Upper lobe of right lung (tissue), 1 donor: Measurements from ENCODE around the gene NOTCH1. TPM values are rescaled to one million over a fixed set of nuclear protein-coding genes. Genes with fewer than 3 reads are reported as not detected.
A peak's percentile ranks its signal among the peaks of the same experiment; 100 is the strongest.

Source experiments
- ATAC-seq: fragments of 200-7000 bp; cut with Tn5 transposase; one replicate; pipeline ENCODE4 v1.9.1; 2020; ENCODE audit warnings: mild to moderate bottlenecking, moderate library complexity
- DNase-seq: peaks from one replicate; pipeline ENCODE4 v3.0.0-alpha.2; 2020
- H3K27ac ChIP-seq: fragments of 200-600 bp; one replicate; pipeline ENCODE4 v1.8.0; 2022
- H3K27me3 ChIP-seq: fragments of 200-600 bp; one replicate; pipeline ENCODE4 v1.8.0; 2022; ENCODE audit warnings: mild to moderate bottlenecking
- H3K36me3 ChIP-seq: fragments of 200-600 bp; one replicate; pipeline ENCODE4 v1.8.0; 2022
- H3K4me1 ChIP-seq: fragments of 200-600 bp; one replicate; pipeline ENCODE4 v1.8.0; 2022
- H3K4me3 ChIP-seq: fragments of 200-600 bp; one replicate; pipeline ENCODE4 v1.8.0; 2022; ENCODE audit warnings: mild to moderate bottlenecking
- H3K9me3 ChIP-seq: fragments of 200-600 bp; one replicate; pipeline ENCODE4 v1.8.0; 2022
- intact Hi-C: fragments of 100-400 bp; cut with DNase I; formaldehyde crosslinking; loops from one replicate; pipeline ENCODE4 v1.11.0; 2022
- total RNA-seq: library from RNA; stranded (reverse); fragmentation: NEBNext Ultra II Directional; extraction: Animal tissue kit (Norgen Biotek cat#: 25700); gene quantifications from one replicate; pipeline ENCODE4 v1.2.1, GENCODE V29; 2021
- TF ChIP-seq, protein P1 (sequence below): fragments of 200-600 bp; IDR thresholded peaks from one replicate; pipeline ENCODE4 v1.8.0; 2022; ENCODE audit warnings: antibody characterized with exemption
- donor health status: DM: no; HTN: yes; CAD: no; lungs with severe emphysema.

NOTCH1 gene
- total RNA-seq, 1 donor from 2014 or later: 114 TPM

DNA sequence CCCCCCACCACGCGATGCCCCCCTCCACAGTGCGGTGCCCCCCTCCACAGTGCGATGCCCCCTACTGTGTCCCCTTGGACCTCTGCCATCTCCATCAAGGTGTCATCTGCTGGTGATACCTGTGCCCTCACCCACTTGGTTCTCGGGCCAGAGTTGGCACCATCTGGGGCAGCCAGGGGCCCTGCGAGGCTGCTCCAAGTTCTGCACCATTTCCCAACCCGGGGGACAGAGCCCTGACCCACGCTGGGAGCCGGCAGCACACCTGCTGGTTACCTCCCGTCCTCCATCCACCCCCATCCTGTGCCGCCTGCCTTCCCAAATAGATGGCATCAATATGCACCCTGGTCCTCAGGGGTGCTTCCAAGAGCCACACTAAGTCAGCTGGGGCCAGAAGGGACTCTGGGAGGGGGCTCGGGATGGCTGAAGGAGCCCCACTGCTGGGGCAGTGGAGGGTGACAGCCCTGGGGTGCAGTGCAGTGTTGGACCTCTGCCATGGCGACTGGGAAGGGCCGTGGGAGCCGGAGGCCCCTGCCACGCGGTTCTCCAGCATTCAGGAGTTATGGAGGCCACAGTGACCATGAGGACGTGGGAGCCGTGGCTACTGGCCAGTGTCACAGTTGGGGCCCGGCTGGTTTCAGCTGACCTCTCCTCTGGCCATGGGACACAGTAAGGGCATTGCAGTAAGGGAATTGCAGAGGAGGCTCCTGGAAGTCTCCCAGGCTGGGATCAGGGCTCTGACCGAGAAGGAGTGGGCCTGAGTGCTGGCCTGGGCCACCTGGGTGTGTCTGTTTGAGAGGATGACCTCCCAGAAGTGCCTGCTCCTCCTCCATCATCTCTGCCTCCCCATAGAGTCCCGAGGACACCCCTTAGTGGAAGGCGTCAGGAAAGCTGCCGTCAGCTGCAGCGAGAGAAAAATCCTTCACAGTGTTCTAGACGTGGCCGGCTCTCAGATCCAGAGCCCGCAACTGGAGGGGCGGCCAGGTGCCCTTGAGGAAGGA is 44.2 kb upstream of the NOTCH1 start:
- intact Hi-C loops: no loop called here

GRCh38 chr9:136588663-136589464 is 43.0 kb upstream of the NOTCH1 start:
- H3K9me3 ChIP-seq: no peaks in the 10 kb centered on the region
- no peak overlapping the region for H3K4me3 ChIP-seq
- intact Hi-C loops: no loop called here
- TF ChIP-seq, protein P1, sequence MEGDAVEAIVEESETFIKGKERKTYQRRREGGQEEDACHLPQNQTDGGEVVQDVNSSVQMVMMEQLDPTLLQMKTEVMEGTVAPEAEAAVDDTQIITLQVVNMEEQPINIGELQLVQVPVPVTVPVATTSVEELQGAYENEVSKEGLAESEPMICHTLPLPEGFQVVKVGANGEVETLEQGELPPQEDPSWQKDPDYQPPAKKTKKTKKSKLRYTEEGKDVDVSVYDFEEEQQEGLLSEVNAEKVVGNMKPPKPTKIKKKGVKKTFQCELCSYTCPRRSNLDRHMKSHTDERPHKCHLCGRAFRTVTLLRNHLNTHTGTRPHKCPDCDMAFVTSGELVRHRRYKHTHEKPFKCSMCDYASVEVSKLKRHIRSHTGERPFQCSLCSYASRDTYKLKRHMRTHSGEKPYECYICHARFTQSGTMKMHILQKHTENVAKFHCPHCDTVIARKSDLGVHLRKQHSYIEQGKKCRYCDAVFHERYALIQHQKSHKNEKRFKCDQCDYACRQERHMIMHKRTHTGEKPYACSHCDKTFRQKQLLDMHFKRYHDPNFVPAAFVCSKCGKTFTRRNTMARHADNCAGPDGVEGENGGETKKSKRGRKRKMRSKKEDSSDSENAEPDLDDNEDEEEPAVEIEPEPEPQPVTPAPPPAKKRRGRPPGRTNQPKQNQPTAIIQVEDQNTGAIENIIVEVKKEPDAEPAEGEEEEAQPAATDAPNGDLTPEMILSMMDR: no peak
- no peaks in the 10 kb centered on the region for H3K36me3 ChIP-seq
- DNase-seq (no peak), ATAC-seq (no peak)
- peaks cover 41% of the 10 kb centered on the region for H3K4me1 ChIP-seq
- H3K27ac ChIP-seq: no peak overlapping the region
- H3K27me3 ChIP-seq: no peaks in the 10 kb centered on the region

More for the DNA sequence above, 44.2 kb upstream of the NOTCH1 start:
- DNase-seq (no peak), ATAC-seq (no peak)
- H3K9me3 ChIP-seq: no peaks in the 10 kb centered on the region
- H3K27ac ChIP-seq: peak overlapping the region; percentile 9
- peaks cover 40% of the 10 kb centered on the region for H3K4me1 ChIP-seq
- TF ChIP-seq, protein P1: no peak
- H3K4me3 ChIP-seq: no peak overlapping the region
- H3K27me3 ChIP-seq: no peaks in the 10 kb centered on the region
- no peaks in the 10 kb centered on the region for H3K36me3 ChIP-seq

- no peak for ATAC-seq
- DNase-seq: no peak
- H3K4me1 ChIP-seq: peaks cover 41% of the 10 kb centered on the region
These were observed 42.3 kb upstream of the NOTCH1 start for GRCh38 chr9:136587944-136588662.

DNA sequence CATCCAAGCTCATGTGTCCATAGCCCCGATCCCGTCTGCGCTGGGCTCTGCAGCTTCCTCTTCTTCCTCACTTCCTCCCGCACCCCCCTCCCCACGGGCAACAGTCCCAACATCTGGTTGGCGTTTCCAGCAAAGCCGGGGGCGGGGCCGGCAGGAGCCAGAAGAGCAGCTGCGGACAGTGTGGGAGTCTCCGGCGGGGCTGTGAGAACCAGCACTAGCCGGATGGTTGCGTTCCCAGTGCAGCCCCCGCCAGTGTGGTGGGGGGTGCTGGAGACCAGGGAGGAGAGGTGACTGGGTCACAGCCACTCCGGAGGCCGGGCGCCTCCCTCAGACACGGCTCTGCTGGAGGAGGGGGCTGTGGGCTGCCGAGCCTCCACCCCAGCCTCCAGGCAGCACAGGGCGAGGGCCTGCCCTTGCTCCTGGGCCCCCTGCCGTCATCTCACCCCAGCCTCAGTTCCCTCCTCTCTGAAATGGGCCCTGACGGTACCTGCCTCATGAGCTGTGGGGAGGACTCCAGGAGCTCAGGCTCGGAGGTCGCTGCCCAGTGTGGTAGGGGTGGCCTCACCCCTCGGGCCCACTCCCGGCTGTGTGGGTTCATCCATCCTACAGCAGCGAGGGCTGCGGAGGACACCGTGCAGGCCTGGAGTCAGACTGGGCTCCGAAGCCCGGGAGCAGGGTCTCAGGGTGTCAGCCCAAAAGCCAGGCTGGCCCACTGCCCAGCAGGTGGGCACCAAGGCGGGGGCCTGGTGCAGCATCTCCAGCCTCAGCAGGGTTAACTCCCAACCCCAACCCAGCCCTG is 41.5 kb upstream of the NOTCH1 start:
- no peaks in the 10 kb centered on the region for H3K27me3 ChIP-seq
- intact Hi-C loops: no loop called here
- no peaks in the 10 kb centered on the region for H3K9me3 ChIP-seq
- H3K27ac ChIP-seq: peak overlapping the region; percentile 17
- DNase-seq (peak; percentile 86), ATAC-seq (peak; percentile 61)
- peaks cover 41% of the 10 kb centered on the region for H3K4me1 ChIP-seq
- H3K4me3 ChIP-seq: no peak overlapping the region
- no peaks in the 10 kb centered on the region for H3K36me3 ChIP-seq
- TF ChIP-seq, protein P1: no peak

More at GRCh38 chr9:136587944-136588662, 42.3 kb upstream of the NOTCH1 start:
- TF ChIP-seq, protein P1: no peak
- intact Hi-C loops: no loop called here
- H3K9me3 ChIP-seq: no peaks in the 10 kb centered on the region
- no peaks in the 10 kb centered on the region for H3K27me3 ChIP-seq
- H3K4me3 ChIP-seq: no peak overlapping the region
- H3K27ac ChIP-seq: peak overlapping the region; percentile 17
- H3K36me3 ChIP-seq: no peaks in the 10 kb centered on the region
